Stimulated activated CD8-positive, alpha-beta memory T cell treated with anti-CD3 and anti-CD28 coated beads, Interleukin-4, amount 100 ng/mL, for 24 hours (primary cell): Measurements from ENCODE around the gene RAD51B.
"Not testable (repeated sequence)": the region's sequence is repeated elsewhere in the genome, so short reads cannot be mapped to it uniquely, and the experiment has no call there.

ENCODE experiments used
- DNase-seq: peaks from one replicate; pipeline ENCODE4 v3.0.0-alpha.2; 2020; ENCODE audit warnings: low read depth

RAD51B gene

DNA sequence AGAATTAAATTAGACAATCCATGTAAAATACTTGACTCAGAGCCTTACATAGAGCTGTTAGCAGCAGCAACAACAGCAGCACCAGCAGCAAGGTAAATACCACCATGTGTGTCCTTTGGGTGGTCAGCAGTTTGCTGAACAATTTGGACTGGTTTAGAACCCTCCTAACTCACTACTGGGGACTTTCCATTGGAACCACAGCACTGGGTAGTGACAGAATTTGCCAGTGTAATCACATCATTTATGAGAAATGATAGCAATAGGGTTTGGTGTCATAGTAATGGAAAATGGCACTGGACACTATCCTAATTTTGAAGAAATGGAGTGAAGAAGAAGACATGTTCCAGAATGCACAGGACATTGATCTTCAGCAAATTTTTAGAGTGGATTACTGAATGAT is 392.8 kb downstream of the RAD51B start:
- DNase-seq = no peak

DNA sequence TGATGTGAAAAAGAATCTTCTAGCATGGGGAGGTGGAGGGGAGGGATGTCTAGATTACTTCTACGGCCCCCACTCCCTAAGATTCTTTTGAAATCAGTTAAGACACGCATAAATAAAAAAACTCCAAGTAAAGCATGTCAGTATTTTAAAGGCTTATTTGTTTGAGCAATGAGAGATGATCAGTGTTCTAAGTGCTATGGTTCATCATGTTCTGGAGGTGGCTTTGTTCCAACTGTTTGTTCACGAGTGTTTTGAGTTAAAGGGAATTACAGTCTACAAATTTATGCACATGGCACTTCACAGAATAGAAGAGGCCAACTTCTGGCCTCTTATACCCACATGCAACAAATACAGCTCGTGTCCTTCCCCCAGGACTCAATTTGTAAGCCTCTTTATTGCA is 394.9 kb downstream of the RAD51B start:
- no peak for DNase-seq

DNA sequence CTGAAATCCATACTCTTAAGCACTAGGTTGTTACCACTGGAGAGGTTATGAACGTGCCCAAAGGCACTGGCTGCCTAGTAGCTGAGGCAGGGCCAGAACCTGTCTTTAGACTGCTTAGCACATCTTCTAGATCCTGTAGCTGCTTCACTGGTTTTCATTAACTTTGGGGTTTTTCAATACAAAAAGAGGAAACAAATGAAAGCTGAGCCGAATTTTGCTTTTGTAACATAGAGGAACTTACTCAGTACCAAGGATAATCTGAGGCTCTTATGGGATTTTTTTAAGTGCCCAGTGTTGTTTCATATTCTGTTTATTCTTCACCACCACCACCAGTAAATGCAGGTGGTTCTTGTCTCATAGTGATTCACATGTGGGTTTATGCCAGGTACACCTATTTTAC is 396.1 kb downstream of the RAD51B start:
- no peak for DNase-seq

DNA sequence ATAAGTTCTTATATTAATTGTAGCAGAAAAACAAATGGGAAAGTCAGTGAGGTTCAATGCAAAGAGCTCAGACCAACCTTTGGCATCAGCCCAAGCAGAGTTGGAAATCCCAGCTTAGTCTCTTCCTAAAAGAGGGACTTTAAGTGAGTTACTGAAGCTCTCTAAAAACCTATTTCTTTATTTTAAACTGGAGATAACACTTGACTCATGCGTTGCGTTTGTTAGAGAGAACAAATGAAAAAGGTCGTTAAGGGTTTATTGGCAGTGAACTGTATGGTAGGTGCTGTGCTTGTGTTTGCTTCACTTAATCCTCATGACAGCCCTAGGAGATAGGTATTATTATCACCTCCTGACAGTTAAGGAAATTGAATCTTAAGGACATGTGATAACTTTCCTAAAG is 396.5 kb downstream of the RAD51B start:
- DNase-seq = no peak

DNA sequence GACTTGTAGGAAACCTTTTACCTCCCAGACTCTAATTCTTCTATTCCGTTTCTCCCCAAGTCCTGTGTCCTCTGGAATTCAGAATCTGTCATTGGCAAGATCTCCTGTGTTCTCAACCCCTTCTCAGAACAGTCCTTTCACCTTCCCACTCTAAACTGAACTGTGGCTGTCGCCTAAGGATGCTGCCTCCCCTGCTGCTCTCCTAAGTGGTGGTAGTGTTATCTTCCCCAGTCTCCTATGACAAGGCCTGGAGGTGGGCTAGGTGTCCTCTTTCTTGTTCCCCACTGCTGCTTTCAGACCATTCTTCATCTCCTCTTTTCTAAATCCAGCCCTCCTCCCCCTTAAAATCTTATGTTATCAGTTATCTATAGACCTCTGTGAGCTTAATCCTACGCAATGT is 397.4 kb downstream of the RAD51B start:
- no peak for DNase-seq

DNA sequence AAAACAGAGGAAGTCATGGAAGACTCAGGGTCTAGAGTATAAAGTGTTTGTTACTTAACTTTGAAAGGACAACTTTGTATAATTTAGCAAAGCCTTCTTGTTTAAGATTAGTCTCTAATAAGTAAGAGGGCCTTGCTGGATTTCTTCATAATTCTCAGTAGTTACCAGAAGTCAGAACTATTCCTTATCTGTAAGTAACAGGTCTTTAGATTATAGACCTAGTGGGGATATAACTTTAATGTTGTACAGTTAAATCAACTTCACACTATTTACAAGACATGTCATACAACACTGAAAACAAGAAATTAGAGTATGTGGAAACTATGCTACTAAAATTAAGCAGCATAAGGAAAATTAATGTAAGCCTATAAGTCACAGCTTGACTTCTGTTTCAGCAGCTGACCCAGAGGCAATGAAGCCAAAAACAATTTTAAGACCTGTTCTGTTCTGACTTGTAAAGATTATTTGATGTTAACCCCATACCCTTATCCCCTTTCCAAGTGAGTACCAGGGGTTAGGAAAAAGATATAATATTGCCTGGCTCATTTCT is 398.3 kb downstream of the RAD51B start:
- no peak for DNase-seq

DNA sequence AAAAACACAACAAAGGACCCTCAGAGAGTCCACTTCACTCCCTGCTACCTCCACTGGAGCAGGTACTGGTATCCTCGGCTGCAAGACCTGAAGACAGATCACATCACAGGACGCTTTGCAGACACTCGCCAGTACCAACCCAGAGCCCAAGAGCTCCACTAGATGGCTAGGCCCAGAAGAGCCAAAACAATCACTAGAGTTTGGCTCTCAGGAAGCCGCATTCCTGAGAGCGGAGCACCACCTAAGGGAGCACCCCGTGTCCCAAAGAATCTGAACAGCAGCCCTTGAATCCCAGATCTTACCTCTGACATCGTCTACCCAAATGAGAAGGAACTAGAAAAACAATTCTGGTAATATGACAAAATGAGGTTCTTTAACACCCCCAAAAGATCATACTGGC is 399.8 kb downstream of the RAD51B start:
- no peak for DNase-seq

DNA sequence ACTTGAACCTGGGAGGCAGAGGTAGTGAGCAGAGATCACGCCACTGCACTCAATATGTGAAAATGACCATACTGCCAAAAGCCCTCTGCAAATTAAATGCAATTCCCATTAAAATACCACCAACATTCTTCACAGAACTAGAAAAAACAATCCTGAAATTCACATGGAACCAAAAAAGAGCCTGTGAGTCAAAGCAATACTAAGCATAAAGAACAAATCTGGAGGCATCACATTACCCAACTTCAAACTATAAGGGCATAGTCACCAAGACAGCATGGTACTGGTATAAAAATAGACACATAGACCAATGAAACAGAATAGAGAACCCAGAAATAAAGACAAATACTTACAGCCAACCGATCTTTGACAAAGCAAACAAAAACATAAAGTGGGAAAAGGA is 401.5 kb downstream of the RAD51B start:
- DNase-seq = not testable (repeated sequence)

GRCh38 chr14:68222154-68222553 is 402.6 kb downstream of the RAD51B start:
- DNase-seq = no peak

DNA sequence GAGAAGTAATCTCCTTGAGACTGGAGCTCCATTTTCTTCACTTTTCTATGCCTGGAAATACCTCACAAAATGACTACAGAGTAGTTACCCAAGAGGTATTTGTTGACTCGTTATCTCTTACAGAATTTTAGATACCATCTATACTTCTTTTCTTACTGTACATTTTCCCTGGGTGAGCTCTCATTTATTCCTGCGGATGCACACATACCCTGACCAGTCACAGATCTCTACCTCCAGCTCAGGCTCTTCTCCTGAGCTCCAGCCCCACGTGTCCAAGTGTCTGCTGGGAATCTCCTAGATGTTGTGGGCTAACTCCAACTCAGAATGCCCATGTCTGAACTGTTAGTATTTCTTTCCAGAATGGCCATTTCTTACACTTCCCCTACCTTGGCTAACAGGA is 403.1 kb downstream of the RAD51B start:
- DNase-seq = no peak

- DNase-seq = no peak
Observed at GRCh38 chr14:68223631-68224030, 404.1 kb downstream of the RAD51B start.

DNA sequence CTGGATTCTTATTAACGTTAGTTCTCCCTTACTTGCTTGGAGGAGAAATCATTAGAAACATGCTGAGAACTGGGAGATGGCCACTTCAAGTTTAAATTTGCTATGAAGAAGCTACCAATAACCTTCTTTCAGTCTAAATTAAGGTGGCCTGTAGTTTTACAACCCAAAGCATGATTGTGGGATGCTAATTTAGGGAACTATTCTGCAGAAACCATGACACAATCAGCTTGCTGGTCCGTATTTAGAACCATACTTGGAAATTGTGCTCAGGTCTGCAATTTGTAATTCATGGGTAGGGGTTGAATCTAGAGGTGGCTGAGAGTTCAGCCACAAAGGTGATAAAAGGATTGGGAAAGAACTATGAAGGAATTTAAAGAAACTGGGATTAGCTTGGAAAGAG is 405.7 kb downstream of the RAD51B start:
- no peak for DNase-seq

GRCh38 chr14:68226523-68226922 is 406.9 kb downstream of the RAD51B start:
- DNase-seq = no peak

GRCh38 chr14:68228656-68229055 is 409.1 kb downstream of the RAD51B start:
- DNase-seq = no peak

- no peak for DNase-seq
Observed at GRCh38 chr14:68229423-68230100, 410.0 kb downstream of the RAD51B start.

DNA sequence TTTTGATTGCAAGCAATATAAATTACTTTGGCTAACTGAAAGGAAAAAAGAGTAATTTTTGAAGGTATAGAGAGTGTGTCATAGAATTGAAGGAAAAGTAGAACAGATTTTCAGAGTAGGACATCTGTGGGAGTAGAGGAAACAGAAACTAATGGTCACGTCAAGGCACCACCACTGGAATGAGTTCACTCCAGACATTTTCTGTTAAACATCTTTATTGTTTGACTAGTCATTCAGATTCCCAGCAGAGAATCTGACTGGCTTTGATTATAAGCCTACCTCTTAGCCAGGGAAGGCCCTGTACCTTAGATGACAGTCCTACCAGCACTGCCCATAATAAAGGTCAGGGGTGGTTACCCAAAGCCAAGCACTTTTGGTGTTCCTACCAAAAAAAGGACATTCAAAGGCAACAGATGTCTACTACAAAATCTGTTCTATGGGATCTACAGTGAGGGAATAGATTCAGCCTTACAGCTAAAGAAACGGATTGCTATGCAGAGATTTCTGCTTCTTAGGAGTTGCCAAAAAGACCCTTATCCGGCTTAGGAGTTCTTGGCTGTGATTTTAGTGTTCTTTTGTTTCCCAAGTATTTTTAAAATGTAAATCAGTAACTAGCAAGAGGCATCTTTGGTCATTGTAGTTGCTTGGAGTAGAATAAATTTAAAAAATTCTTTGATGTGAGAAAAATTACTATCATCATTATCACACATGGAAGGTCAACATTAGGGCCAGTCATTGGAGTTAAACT is 410.8 kb downstream of the RAD51B start:
- DNase-seq = no peak

- DNase-seq = no peak
Observed at GRCh38 chr14:68230950-68231717, 411.6 kb downstream of the RAD51B start.

DNA sequence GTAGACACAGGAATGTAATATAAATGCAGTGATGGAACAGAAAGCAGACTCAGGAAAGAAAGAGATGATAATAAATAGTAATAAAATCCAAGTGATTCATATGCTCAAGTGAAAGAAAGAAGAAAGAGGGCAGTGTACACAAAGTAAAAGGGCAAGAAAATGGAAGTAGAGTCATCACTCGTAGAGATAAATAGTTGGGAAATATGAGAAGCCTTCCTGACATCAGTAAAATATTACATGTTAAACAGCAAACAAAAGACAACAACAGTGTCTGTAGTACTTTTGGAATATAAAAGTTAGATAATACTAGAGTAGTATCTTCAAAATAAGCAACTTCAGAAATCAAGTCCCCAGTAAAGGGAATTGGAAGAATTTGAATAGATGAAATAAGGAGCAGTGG is 412.3 kb downstream of the RAD51B start:
- no peak for DNase-seq

GRCh38 chr14:68232300-68233055 is 412.9 kb downstream of the RAD51B start:
- DNase-seq = no peak

GRCh38 chr14:68233101-68233784 is 413.7 kb downstream of the RAD51B start:
- no peak for DNase-seq

GRCh38 chr14:68234101-68234905 is 414.7 kb downstream of the RAD51B start:
- no peak for DNase-seq
